T-helper 1 cell treated with Interleukin-12 subunit alpha and Interleukin-12 subunit beta and Interleukin-4 antibody, amounts not matched to agents 30 μg/mL and 1 μg/mL, for 36 hours (primary cell): ENCODE results near the gene PLXNA3.

Source experiments
- H3K27ac Mint-ChIP-seq: one replicate; pipeline ENCODE4 v1.8.0; 2021; ENCODE audit warnings: mild to moderate bottlenecking, mixed read lengths
- H3K27me3 Mint-ChIP-seq: one replicate; pipeline ENCODE4 v1.8.0; 2021; ENCODE audit warnings: low read depth, mixed read lengths
- H3K36me3 Mint-ChIP-seq: one replicate; pipeline ENCODE4 v1.8.0; 2021; ENCODE audit warnings: low read depth, mixed read lengths
- H3K4me1 Mint-ChIP-seq: one replicate; pipeline ENCODE4 v1.8.0; 2021; ENCODE audit warnings: low read depth, mixed read lengths
- H3K4me3 Mint-ChIP-seq: one replicate; pipeline ENCODE4 v1.8.0; 2021; ENCODE audit warnings: mild to moderate bottlenecking, moderate library complexity, mixed read lengths
- H3K9me3 Mint-ChIP-seq: one replicate; pipeline ENCODE4 v1.8.0; 2021; ENCODE audit warnings: mixed read lengths

Gene PLXNA3

GRCh38 chrX:154506483-154507332, 48.6 kb downstream of the PLXNA3 start:
- Mint-ChIP-seq H3K27ac (no peak overlapping the region), H3K4me1 (peaks cover 4% of the 10 kb centered on the region), H3K36me3 (peaks cover 18% of the 10 kb centered on the region), H3K4me3 (no peak overlapping the region), H3K27me3 (no peaks in the 10 kb centered on the region), H3K9me3 (no peaks in the 10 kb centered on the region)

- no peaks in the 10 kb centered on the region for H3K9me3 Mint-ChIP-seq
Observed at GRCh38 chrX:154507673-154508383, 49.7 kb downstream of the PLXNA3 start.

GRCh38 chrX:154508384-154508745, 50.3 kb downstream of the PLXNA3 start:
- Mint-ChIP-seq H3K27ac (peak overlapping the region; percentile 24), H3K4me1 (peaks cover 5% of the 10 kb centered on the region)

More at GRCh38 chrX:154507673-154508383, 49.7 kb downstream of the PLXNA3 start:
- Mint-ChIP-seq H3K4me3 (no peak overlapping the region), H3K4me1 (peaks cover 5% of the 10 kb centered on the region), H3K36me3 (peaks cover 18% of the 10 kb centered on the region), H3K27me3 (no peaks in the 10 kb centered on the region), H3K27ac (no peak overlapping the region)

GRCh38 chrX:154509455-154509854, 51.4 kb downstream of the PLXNA3 start:
- peaks cover 19% of the 10 kb centered on the region for H3K36me3 Mint-ChIP-seq

More at GRCh38 chrX:154508384-154508745, 50.3 kb downstream of the PLXNA3 start:
- Mint-ChIP-seq H3K9me3 (no peaks in the 10 kb centered on the region), H3K4me3 (no peak overlapping the region), H3K27me3 (no peaks in the 10 kb centered on the region), H3K36me3 (peaks cover 18% of the 10 kb centered on the region)

GRCh38 chrX:154511761-154512160, 53.7 kb downstream of the PLXNA3 start:
- Mint-ChIP-seq H3K9me3 (no peaks in the 10 kb centered on the region), H3K4me1 (peaks cover 17% of the 10 kb centered on the region), H3K27me3 (no peaks in the 10 kb centered on the region), H3K36me3 (peaks cover 16% of the 10 kb centered on the region), H3K27ac (no peak overlapping the region), H3K4me3 (no peak overlapping the region)

More at GRCh38 chrX:154509455-154509854, 51.4 kb downstream of the PLXNA3 start:
- Mint-ChIP-seq H3K4me1 (peaks cover 10% of the 10 kb centered on the region), H3K4me3 (no peak overlapping the region), H3K27ac (no peak overlapping the region), H3K27me3 (no peaks in the 10 kb centered on the region), H3K9me3 (no peaks in the 10 kb centered on the region)

- Mint-ChIP-seq H3K4me3 (no peak overlapping the region), H3K4me1 (peaks cover 17% of the 10 kb centered on the region), H3K27me3 (no peaks in the 10 kb centered on the region), H3K9me3 (no peaks in the 10 kb centered on the region), H3K36me3 (peaks cover 16% of the 10 kb centered on the region), H3K27ac (no peak overlapping the region)
Observed at GRCh38 chrX:154512879-154513553, 54.9 kb downstream of the PLXNA3 start.

- peak overlapping the region; percentile 67 for H3K27ac Mint-ChIP-seq
- H3K4me1 Mint-ChIP-seq, result peaks cover 17% of the 10 kb centered on the region
- H3K4me3 Mint-ChIP-seq, result peak overlapping the region; percentile 9
- no peaks in the 10 kb centered on the region for H3K9me3 Mint-ChIP-seq
- peaks cover 13% of the 10 kb centered on the region for H3K36me3 Mint-ChIP-seq
- no peaks in the 10 kb centered on the region for H3K27me3 Mint-ChIP-seq
Observed at GRCh38 chrX:154513716-154514115, 55.6 kb downstream of the PLXNA3 start.

GRCh38 chrX:154515090-154515965, 57.2 kb downstream of the PLXNA3 start:
- H3K4me3 Mint-ChIP-seq, result peak overlapping the region; percentile 86
- H3K27me3 Mint-ChIP-seq, result no peaks in the 10 kb centered on the region
- peak overlapping the region; percentile 85 for H3K27ac Mint-ChIP-seq
- peaks cover 15% of the 10 kb centered on the region for H3K4me1 Mint-ChIP-seq
- peaks cover 3% of the 10 kb centered on the region for H3K36me3 Mint-ChIP-seq
- H3K9me3 Mint-ChIP-seq, result no peaks in the 10 kb centered on the region

GRCh38 chrX:154515966-154516655, 58.0 kb downstream of the PLXNA3 start, which contains the start of gene FAM3A:
TSS of gene FAM3A (minus strand) at chrX:154516232. CDS start at chrX:154515772, 460 bp downstream.
- Mint-ChIP-seq H3K4me1 (peaks cover 15% of the 10 kb centered on the region), H3K27ac (peak within 1 kb of the TSS; percentile 87), H3K36me3 (peaks cover 1% of the 10 kb centered on the region), H3K4me3 (peak within 1 kb of the TSS; percentile 86), H3K27me3 (no peaks in the 10 kb centered on the region), H3K9me3 (no peaks in the 10 kb centered on the region)

GRCh38 chrX:154516656-154517100, 58.6 kb downstream of the PLXNA3 start:
- Mint-ChIP-seq H3K4me3 (peak overlapping the region; percentile 83), H3K27me3 (no peaks in the 10 kb centered on the region), H3K9me3 (no peaks in the 10 kb centered on the region), H3K4me1 (peaks cover 14% of the 10 kb centered on the region), H3K36me3 (peaks cover 1% of the 10 kb centered on the region), H3K27ac (peak overlapping the region; percentile 87)

- Mint-ChIP-seq H3K4me3 (no peak overlapping the region), H3K27me3 (no peaks in the 10 kb centered on the region), H3K9me3 (no peaks in the 10 kb centered on the region), H3K4me1 (peaks cover 12% of the 10 kb centered on the region), H3K27ac (no peak overlapping the region), H3K36me3 (peaks cover 1% of the 10 kb centered on the region)
Observed at GRCh38 chrX:154517101-154517781, 59.2 kb downstream of the PLXNA3 start.

GRCh38 chrX:154519389-154519788, 61.3 kb downstream of the PLXNA3 start:
- Mint-ChIP-seq H3K27ac (no peak overlapping the region), H3K27me3 (no peaks in the 10 kb centered on the region), H3K36me3 (no peaks in the 10 kb centered on the region), H3K4me3 (no peak overlapping the region), H3K4me1 (peaks cover 8% of the 10 kb centered on the region), H3K9me3 (no peaks in the 10 kb centered on the region)
